SK-N-SH (cell line): ENCODE measurements around the gene FMO3. TPM values are rescaled to one million over a fixed set of nuclear protein-coding genes. Genes with fewer than 3 reads are reported as not detected.

Experiments
- CTCF ChIA-PET: fragments of 300-600, 350-600 bp; formaldehyde crosslinking; extraction: SDS; loops from one replicate; lab custom pipeline; 2021; lab: Yijun Ruan, JAX
- POLR2A ChIA-PET: fragments of 350-600 bp; sonication (Branson Sonifier 250); formaldehyde crosslinking; extraction: SDS; loops from one replicate; lab custom pipeline; 2020; ENCODE audit warnings: antibody characterized with exemption, inconsistent platforms; lab: Yijun Ruan, JAX
- DNase-seq: peaks from one replicate; pipeline ENCODE4 v3.0.0; 2012
- H2AFZ ChIP-seq: fragments of 200-600 bp; sonication (generic); 2 replicates; pipeline ENCODE4 v1.8.1; 2016; ENCODE audit warnings: antibody characterized with exemption, mild to moderate bottlenecking, low read depth
- H3F3A ChIP-seq: fragments of 200-600 bp; sonication (generic); replicated peaks from 2 replicates; pipeline ENCODE3; 2016; ENCODE audit warnings: antibody characterized with exemption, mild to moderate bottlenecking; ENCODE audit not compliant: insufficient read depth
- H3K27ac ChIP-seq, 2 experiments: fragments of 200-500 bp in 1 of 2; fragments of 200-600 bp in 1 of 2; sonication (Bioruptor generic) in 1 of 2; sonication (generic), shearing (Covaris generic) in 1 of 2; 2 replicates each; pipeline versions ENCODE4 v1.5.1 to v1.6.1; 2014 to 2016; ENCODE audit warnings: low read depth in 2 of 2, inconsistent platforms in 1 of 2, low read length in 1 of 2, mild to moderate bottlenecking in 1 of 2, mixed read lengths in 1 of 2
- H3K27me3 ChIP-seq: fragments of 200-600 bp; sonication (generic), shearing (Covaris generic); 2 replicates; pipeline ENCODE4 v1.6.1; 2016; ENCODE audit warnings: mixed run types; ENCODE audit not compliant: insufficient read depth
- H3K36me3 ChIP-seq, 2 experiments: fragments of 200-500 bp in 1 of 2; fragments of 200-600 bp in 1 of 2; sonication (Bioruptor generic) in 1 of 2; sonication (generic) in 1 of 2; replicated peaks in 1 of 2; 2 replicates each; pipeline versions ENCODE3 to v1.5.1; 2014 to 2016; ENCODE audit warnings: low read length in 1 of 2, mild to moderate bottlenecking in 1 of 2; ENCODE audit not compliant: insufficient read depth in 2 of 2, control insufficient read depth in 1 of 2
- H3K4me1 ChIP-seq, 2 experiments: fragments of 200-500 bp in 1 of 2; fragments of 200-600 bp in 1 of 2; sonication (Bioruptor generic) in 1 of 2; sonication (generic), shearing (Covaris generic) in 1 of 2; 2 replicates each; pipeline versions ENCODE4 v1.5.1 to v1.6.1; 2014 to 2016; ENCODE audit warnings: low read depth in 1 of 2, low read length in 1 of 2, mixed run types in 1 of 2; ENCODE audit not compliant: insufficient read depth in 2 of 2, control insufficient read depth in 1 of 2
- H3K4me2 ChIP-seq: fragments of 200-600 bp; sonication (generic), shearing (Covaris generic); 2 replicates; pipeline ENCODE4 v1.6.1; 2017; ENCODE audit warnings: mixed run types
- H3K4me3 ChIP-seq, 2 experiments: fragments of 200-500 bp in 1 of 2; fragments of 200-600 bp in 1 of 2; sonication (Bioruptor generic) in 1 of 2; sonication (generic), shearing (Covaris generic) in 1 of 2; 2 replicates each; pipeline versions ENCODE4 v1.5.1 to v1.8.1; 2014 to 2016; ENCODE audit warnings: low read depth in 2 of 2, inconsistent platforms in 1 of 2, low read length in 1 of 2, mild to moderate bottlenecking in 1 of 2, mixed read lengths in 1 of 2, moderate library complexity in 1 of 2
- H3K79me2 ChIP-seq: fragments of 200-600 bp; sonication (generic); 2 replicates; pipeline ENCODE4 v1.8.1; 2017; ENCODE audit warnings: mild to moderate bottlenecking; ENCODE audit not compliant: insufficient read depth
- H3K9ac ChIP-seq: fragments of 200-600 bp; sonication (generic); 2 replicates; pipeline ENCODE4 v1.6.1; 2017; ENCODE audit warnings: mixed run types
- H3K9me2 ChIP-seq: fragments of 200-600 bp; sonication (generic); 2 replicates; pipeline ENCODE4 v1.6.1; 2017; ENCODE audit warnings: mixed run types
- H3K9me3 ChIP-seq: fragments of 200-600 bp; sonication (generic); 2 replicates; pipeline ENCODE4 v1.6.1; 2017; ENCODE audit warnings: mixed run types, mild to moderate bottlenecking, moderate library complexity
- H4K20me1 ChIP-seq: fragments of 200-600 bp; sonication (generic); 2 replicates; pipeline ENCODE4 v1.6.1; 2017; ENCODE audit warnings: mild to moderate bottlenecking, mixed run types; ENCODE audit not compliant: insufficient read depth
- CHD2 ChIP-seq: fragments of 150-350 bp; IDR thresholded peaks from 2 replicates; pipeline ENCODE4 v1.6.1; 2018; ENCODE audit warnings: low read length; ENCODE audit not compliant: partially characterized antibody
- ELF1 ChIP-seq: IDR thresholded peaks from 2 replicates; pipeline ENCODE4 v1.4.0; 2012
- FOSL2 ChIP-seq: IDR thresholded peaks from 2 replicates; pipeline ENCODE4 v1.4.0; 2012; ENCODE audit warnings: low read depth, mild to moderate bottlenecking, moderate library complexity, borderline replicate concordance
- FOXM1 ChIP-seq: IDR thresholded peaks from 2 replicates; pipeline ENCODE4 v1.4.0; 2012; ENCODE audit warnings: low read depth, mild to moderate bottlenecking
- GABPA ChIP-seq: IDR thresholded peaks from 2 replicates; pipeline ENCODE4 v1.4.0; 2012; ENCODE audit warnings: low read depth, mild to moderate bottlenecking
- GATA2 ChIP-seq: sonication (generic); formaldehyde crosslinking; IDR thresholded peaks from 2 replicates; pipeline ENCODE4 v1.5.0; 2020; ENCODE audit warnings: mild to moderate bottlenecking, missing genetic modification reagents
- JUND ChIP-seq: IDR thresholded peaks from 2 replicates; pipeline ENCODE4 v1.4.0; 2012
- MEF2A ChIP-seq: IDR thresholded peaks from 2 replicates; pipeline ENCODE4 v1.4.0; 2012; ENCODE audit warnings: low read depth, borderline replicate concordance
- MXI1 ChIP-seq: IDR thresholded peaks from 2 replicates; pipeline ENCODE4 v1.6.1; 2012; ENCODE audit warnings: mild to moderate bottlenecking, low read depth, low read length, improper control_type of control experiment
- NRF1 ChIP-seq: IDR thresholded peaks from 2 replicates; pipeline ENCODE4 v1.6.1; 2012; ENCODE audit warnings: low read depth, mild to moderate bottlenecking, low read length
- POLR2AphosphoS5 ChIP-seq: IDR thresholded peaks from 2 replicates; pipeline ENCODE4 v1.6.1; 2012; ENCODE audit warnings: low read depth, low read length
- RFX5 ChIP-seq: IDR thresholded peaks from 2 replicates; pipeline ENCODE4 v1.6.1; 2012; ENCODE audit warnings: mild to moderate bottlenecking, improper control_type of control experiment, low read length
- TAF1 ChIP-seq: IDR thresholded peaks from 2 replicates; pipeline ENCODE4 v1.6.1; 2012; ENCODE audit warnings: low read depth, mild to moderate bottlenecking, low read length, moderate library complexity, borderline replicate concordance
- TCF12 ChIP-seq: IDR thresholded peaks from 2 replicates; pipeline ENCODE4 v1.4.0; 2012
- TEAD4 ChIP-seq: IDR thresholded peaks from 2 replicates; pipeline ENCODE4 v1.4.0; 2012; ENCODE audit warnings: mild to moderate bottlenecking, borderline replicate concordance; ENCODE audit not compliant: insufficient read depth
- YY1 ChIP-seq: IDR thresholded peaks from 2 replicates; pipeline ENCODE4 v1.4.0; 2012; ENCODE audit warnings: low read depth, mild to moderate bottlenecking
- WGBS: methylation state at CpG from one replicate; pipeline ENCODE4 v1.1.6; 2017; ENCODE audit warnings: low lambda C conversion rate; 5-methylcytosine and 5-hydroxymethylcytosine counted together
- polyA plus RNA-seq, 3 experiments: library from polyadenylated mRNA; depleted of rRNA; stranded (reverse); fragments of >200 nt; gene quantifications; 2 replicates each; pipeline ENCODE4 v1.2.3, GENCODE V29; 2012
- small RNA-seq, 7 experiments: library from RNA; depleted of rRNA; stranded (forward); fragments of <200 nt; gene quantifications; one replicate each; pipeline ENCODE3, GENCODE V24; 2012
- TF ChIP-seq, protein P1 (sequence below): fragments of 150-350 bp; IDR thresholded peaks from 2 replicates; pipeline ENCODE4 v1.6.1; 2017; ENCODE audit warnings: antibody characterized with exemption, low read length, low read depth, borderline replicate concordance
- TF ChIP-seq, protein P2 (sequence below): IDR thresholded peaks from 2 replicates; pipeline ENCODE4 v1.4.0; 2012; ENCODE audit warnings: low read depth, borderline replicate concordance

The FMO3 gene
- polyA plus RNA-seq, 1 of the 3 experiments (the other 2 are of a cell fraction) = 0.85 TPM

DNA sequence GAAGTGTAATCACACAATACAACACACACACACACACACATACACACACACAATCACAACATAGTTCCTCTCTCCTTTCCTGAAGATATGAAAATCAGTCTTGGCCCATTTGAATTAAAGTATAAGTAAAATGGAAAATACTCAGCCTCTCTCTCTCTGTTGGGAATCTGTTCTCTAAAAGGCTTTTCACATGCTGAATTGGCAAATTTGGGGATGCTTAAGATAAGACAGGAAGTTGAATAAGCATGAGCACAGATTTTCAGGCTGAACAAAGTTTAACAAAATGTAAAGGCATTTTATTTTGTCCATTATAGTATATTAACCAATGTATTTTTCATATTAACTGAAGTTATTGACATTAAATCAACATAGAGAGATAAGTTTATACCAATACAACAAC, 70.7 kb downstream of the FMO3 start:
- Histone ChIP-seq H3K9ac (no peak overlapping the region), H3K4me1 (no peaks in the 10 kb centered on the region), H3K9me3 (no peaks in the 10 kb centered on the region), H3K27me3 (peaks cover 4% of the 10 kb centered on the region; the same call in 1 of the 2 replicates), H3K79me2 (no peaks in the 10 kb centered on the region), H3K36me3 (no peaks in the 10 kb centered on the region), H3K9me2 (no peaks in the 10 kb centered on the region), H3K4me2 (no peak overlapping the region), H3K27ac (no peak overlapping the region), H2AFZ (no peak overlapping the region), H3F3A (no peaks in the 10 kb centered on the region), H4K20me1 (no peaks in the 10 kb centered on the region), H3K4me3 (no peak overlapping the region)
- DNase-seq = no peak
- ChIA-PET CTCF (no interaction called here), POLR2A (no interaction called here)
- TF ChIP-seq NRF1 (no peak), MXI1 (no peak), GATA2 (CRISPR knock-in tag) (no peak), RFX5 (no peak), YY1 (no peak), TCF12 (no peak), GABPA (no peak)
- TF ChIP-seq, protein P1, sequence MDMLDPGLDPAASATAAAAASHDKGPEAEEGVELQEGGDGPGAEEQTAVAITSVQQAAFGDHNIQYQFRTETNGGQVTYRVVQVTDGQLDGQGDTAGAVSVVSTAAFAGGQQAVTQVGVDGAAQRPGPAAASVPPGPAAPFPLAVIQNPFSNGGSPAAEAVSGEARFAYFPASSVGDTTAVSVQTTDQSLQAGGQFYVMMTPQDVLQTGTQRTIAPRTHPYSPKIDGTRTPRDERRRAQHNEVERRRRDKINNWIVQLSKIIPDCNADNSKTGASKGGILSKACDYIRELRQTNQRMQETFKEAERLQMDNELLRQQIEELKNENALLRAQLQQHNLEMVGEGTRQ = no peak

DNA sequence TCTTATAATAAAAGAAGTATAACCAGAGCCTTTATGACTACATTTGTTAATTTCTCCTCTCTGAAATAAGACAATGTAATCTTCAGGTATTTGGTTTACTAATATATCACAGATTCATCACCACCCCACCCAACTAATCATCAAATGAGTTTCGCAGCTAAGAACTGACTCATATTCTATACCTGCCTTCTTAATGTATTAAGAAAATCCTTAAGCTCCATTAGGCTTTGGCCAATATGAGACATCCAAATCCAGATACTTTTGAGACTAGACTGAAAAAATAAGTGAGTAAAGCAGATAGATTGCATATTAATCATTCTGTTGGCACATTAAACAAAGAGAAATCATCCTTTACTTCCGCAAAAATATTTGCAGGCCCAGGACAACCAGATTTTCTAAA, 75.7 kb downstream of the FMO3 start:
- 7% methylated on average over 2 of the region's 2 CpGs for WGBS
- no peak overlapping the region for H3K4me2 ChIP-seq
- no peak overlapping the region for H3K27ac ChIP-seq
- no peak for DNase-seq
- POLR2A ChIA-PET = no interaction called here
- TF ChIP-seq RFX5 (no peak), TEAD4 (no peak), ELF1 (no peak), TAF1 (no peak), JUND (no peak), CHD2 (no peak), YY1 (no peak), FOSL2 (no peak), MEF2A (no peak), GABPA (no peak), FOXM1 (no peak), POLR2AphosphoS5 (no peak), MXI1 (no peak)
- TF ChIP-seq, protein P2, sequence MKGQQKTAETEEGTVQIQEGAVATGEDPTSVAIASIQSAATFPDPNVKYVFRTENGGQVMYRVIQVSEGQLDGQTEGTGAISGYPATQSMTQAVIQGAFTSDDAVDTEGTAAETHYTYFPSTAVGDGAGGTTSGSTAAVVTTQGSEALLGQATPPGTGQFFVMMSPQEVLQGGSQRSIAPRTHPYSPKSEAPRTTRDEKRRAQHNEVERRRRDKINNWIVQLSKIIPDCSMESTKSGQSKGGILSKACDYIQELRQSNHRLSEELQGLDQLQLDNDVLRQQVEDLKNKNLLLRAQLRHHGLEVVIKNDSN = no peak
- peaks cover 4% of the 10 kb centered on the region; the same call in 1 of the 2 replicates for H3K27me3 ChIP-seq
- no peaks in the 10 kb centered on the region for H3F3A ChIP-seq
- no peaks in the 10 kb centered on the region for H3K4me1 ChIP-seq
- H2AFZ ChIP-seq = no peak overlapping the region
- H3K9ac ChIP-seq = no peak overlapping the region
- H3K4me3 ChIP-seq = no peak overlapping the region
- CTCF ChIA-PET = no interaction called here
- no peaks in the 10 kb centered on the region for H3K9me3 ChIP-seq
- no peaks in the 10 kb centered on the region for H4K20me1 ChIP-seq
- no peaks in the 10 kb centered on the region for H3K9me2 ChIP-seq
- no peaks in the 10 kb centered on the region for H3K79me2 ChIP-seq
- H3K36me3 ChIP-seq = no peaks in the 10 kb centered on the region

Small RNA genes within 50 kb of the gene (small RNA-seq; reads per million reads assigned to genes)
- 0 reads per million in 7 experiments for gene MIR1295A

Other genes starting within 250 kb of the FMO3 start
- 0.24 and 0.26 TPM in 2 replicates for gene MROH9, start 155.4 kb upstream of the FMO3 start, polyA plus RNA-seq (2012; rRNA removed)
- not detected in 2 replicates for gene FMO2, start 94.4 kb downstream of the FMO3 start, polyA plus RNA-seq (2012; rRNA removed)
- gene FMO1, start 157.6 kb downstream of the FMO3 start, polyA plus RNA-seq (2012; rRNA removed) = not detected in 2 replicates
- 1.6 and 2.0 TPM in 2 replicates for gene FMO4, start 223.3 kb downstream of the FMO3 start, polyA plus RNA-seq (2012; rRNA removed)